CD4-positive, alpha-beta memory T cell (primary cell): Measurements from ENCODE around the gene ATF7. TPM values are rescaled to one million over a fixed set of nuclear protein-coding genes. Genes with fewer than 3 reads are reported as not detected.
A peak's percentile ranks its signal among the peaks of the same experiment; 100 is the strongest.

Source experiments
- CTCF ChIA-PET: fragments of 350-600 bp; sonication (Branson Sonifier 250); formaldehyde crosslinking; loops from one replicate; lab custom pipeline; 2021; ENCODE audit warnings: inconsistent platforms; ENCODE audit not compliant: partially characterized antibody; lab: Charles Lee
- POLR2A ChIA-PET: fragments of 350-600 bp; sonication (Branson Sonifier 250); formaldehyde crosslinking; loops from one replicate; lab custom pipeline; 2021; ENCODE audit not compliant: partially characterized antibody; lab: Charles Lee
- DNase-seq, 5 donors: peaks; one replicate each; pipeline versions ENCODE4 v3.0.0 to v3.0.0-alpha.2; 2020 to 2022; ENCODE audit warnings: mixed read lengths in 1 of 5
- H3K27ac ChIP-seq: one replicate; pipeline ENCODE4 v1.7.0; 2013; ENCODE audit warnings: low read depth, low read length
- H3K27me3 ChIP-seq: 2 replicates; pipeline ENCODE4 v1.7.0; 2013; ENCODE audit warnings: mild to moderate bottlenecking, low read length, moderate library complexity; ENCODE audit not compliant: insufficient read depth
- H3K36me3 ChIP-seq: 2 replicates; pipeline ENCODE4 v1.7.0; 2013; ENCODE audit warnings: mild to moderate bottlenecking, low read length, moderate library complexity; ENCODE audit not compliant: insufficient read depth
- H3K4me1 ChIP-seq: 2 replicates; pipeline ENCODE4 v1.7.0; 2013; ENCODE audit warnings: mild to moderate bottlenecking, low read length, moderate library complexity; ENCODE audit not compliant: insufficient read depth
- H3K4me3 ChIP-seq, 2 donors: one replicate each; pipeline ENCODE4 v1.7.0; 2013; ENCODE audit warnings: low read length in 2 of 2, mild to moderate bottlenecking in 1 of 2
- H3K9me3 ChIP-seq, 2 donors: one replicate each; pipeline ENCODE4 v1.7.0; 2013; ENCODE audit warnings: low read length in 2 of 2, control low read depth in 1 of 2; ENCODE audit not compliant: control insufficient read depth in 1 of 2
- H3K27ac Mint-ChIP-seq, 7 donors: one replicate each; pipeline ENCODE4 v1.8.0; 2020 to 2021; ENCODE audit warnings: mixed read lengths in 7 of 7, mild to moderate bottlenecking in 6 of 7, inconsistent platforms in 3 of 7, moderate library complexity in 3 of 7
- H3K27me3 Mint-ChIP-seq, 2 donors: one replicate each; pipeline ENCODE4 v1.8.0; 2020 to 2021; ENCODE audit warnings: mixed read lengths in 2 of 2
- H3K36me3 Mint-ChIP-seq, 2 donors: one replicate each; pipeline ENCODE4 v1.8.0; 2020 to 2021; ENCODE audit warnings: mixed read lengths in 2 of 2, inconsistent platforms in 1 of 2, mild to moderate bottlenecking in 1 of 2
- H3K4me1 Mint-ChIP-seq, 4 donors: one replicate each; pipeline ENCODE4 v1.8.0; 2020 to 2021; ENCODE audit warnings: mixed read lengths in 4 of 4, mild to moderate bottlenecking in 1 of 4
- H3K4me3 Mint-ChIP-seq, 8 donors: one replicate each; pipeline ENCODE4 v1.8.0; 2020 to 2021; ENCODE audit warnings: mixed read lengths in 8 of 8, mild to moderate bottlenecking in 7 of 8, moderate library complexity in 6 of 8, inconsistent platforms in 3 of 8
- H3K9me3 Mint-ChIP-seq, 8 donors: one replicate each; pipeline ENCODE4 v1.8.0; 2020 to 2021; ENCODE audit warnings: mixed read lengths in 8 of 8, mild to moderate bottlenecking in 5 of 8, inconsistent platforms in 3 of 8, moderate library complexity in 1 of 8
- intact Hi-C: fragments of 100-400 bp; cut with micrococcal nuclease; formaldehyde crosslinking; loops from one replicate; pipeline ENCODE4 v1.15.1; 2023
- polyA plus RNA-seq, 2 donors: library from polyadenylated mRNA; unstranded; fragments of 300-500 nt; fragmentation: Illumina TruSeq; gene quantifications; one replicate each; pipeline ENCODE4 v1.2.3, GENCODE V29; 2021
- total RNA-seq, 2 experiments: library from RNA; stranded (reverse); gene quantifications; one replicate each; pipeline ENCODE4 v1.2.3, GENCODE V29; 2021

Gene ATF7
- total and polyA plus RNA-seq, 4 experiments from 2014 or later, result 16.3 to 35.8 (median 21.6) TPM

DNA sequence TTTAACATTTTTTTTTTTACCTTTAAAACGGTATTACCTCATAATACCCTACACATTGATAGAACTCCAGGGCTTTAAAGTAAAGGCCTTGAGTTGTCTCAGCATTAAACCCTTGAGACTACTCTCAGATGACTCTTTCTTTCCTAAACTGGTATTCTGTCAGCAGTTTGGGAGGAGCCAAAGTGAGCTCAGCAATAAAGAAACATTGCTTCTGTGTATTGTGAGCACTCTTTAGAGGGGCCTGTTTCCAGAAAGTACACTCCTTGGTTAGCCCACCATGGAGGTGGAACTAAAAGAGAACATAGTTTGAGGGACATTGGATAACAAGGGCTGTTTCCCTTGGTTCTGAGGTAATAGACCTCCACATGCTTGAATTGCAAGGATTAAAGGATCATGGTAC lies 147.3 kb downstream of the ATF7 start:
- Histone ChIP-seq H3K36me3 (peaks cover 82% of the 10 kb centered on the region), H3K4me3 (no peak overlapping the region), H3K27me3 (no peaks in the 10 kb centered on the region), H3K27ac (no peak overlapping the region), H3K4me1 (peaks cover 29% of the 10 kb centered on the region), H3K9me3 (no peaks in the 10 kb centered on the region)
- Mint-ChIP-seq H3K27me3 (no peaks in the 10 kb centered on the region), H3K9me3 (no peaks in the 10 kb centered on the region), H3K4me1 (peaks cover 19 to 36% (median 21%) of the 10 kb centered on the region in 4 donors), H3K36me3 (peaks cover 46 to 87% of the 10 kb centered on the region in 2 donors), H3K27ac (peak overlapping the region in 2 of 7 donors; percentile 48 to 54), H3K4me3 (no peak overlapping the region)
- DNase-seq, result no peak
- intact Hi-C loops, result no loop called here
- CTCF ChIA-PET, result interaction anchor here (1.0 to 5.0 kb wide), 4 partner anchors 12 to 127 kb away, joined by 3 to 33 read pairs (median 5); partner anchors contain the start of gene NPFF
- POLR2A ChIA-PET, result interaction anchor here (2.2 to 7.6 kb wide), 2 partner anchors 21 to 26 kb away, joined by 5 to 67 read pairs; partner anchors contain the start of genes MAP3K12 and TARBP2

DNA sequence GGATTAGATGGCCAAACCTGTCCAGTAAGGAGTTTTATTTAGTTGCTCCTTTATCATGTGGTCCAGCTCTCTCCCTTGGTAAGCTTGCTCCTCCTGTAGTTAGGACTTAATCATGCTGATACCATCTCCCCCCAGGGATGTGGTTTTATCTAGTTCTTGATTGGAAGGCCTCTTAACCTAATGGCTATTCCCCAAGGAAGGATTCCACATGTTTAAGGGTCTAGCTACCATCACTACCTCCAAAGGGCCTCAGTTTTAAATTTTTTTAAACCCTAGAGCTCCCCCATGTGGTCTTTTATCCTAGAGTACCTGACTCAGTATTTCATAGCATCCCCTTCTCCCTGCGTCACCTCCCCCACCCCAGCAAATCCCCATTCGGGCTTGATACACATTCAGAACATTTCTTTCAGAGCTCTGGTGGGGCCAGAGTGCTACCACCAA lies 149.4 kb downstream of the ATF7 start:
- Mint-ChIP-seq H3K36me3 (peaks cover 38 to 92% of the 10 kb centered on the region in 2 donors), H3K4me3 (no peak overlapping the region), H3K4me1 (peaks cover 31 to 50% (median 33%) of the 10 kb centered on the region in 4 donors), H3K9me3 (no peaks in the 10 kb centered on the region), H3K27me3 (no peaks in the 10 kb centered on the region), H3K27ac (peak overlapping the region in 6 of 7 donors; percentile 2 to 82 (median 32))
- Histone ChIP-seq H3K4me3 (no peak overlapping the region), H3K9me3 (no peaks in the 10 kb centered on the region), H3K27ac (no peak overlapping the region), H3K27me3 (no peaks in the 10 kb centered on the region), H3K4me1 (peaks cover 50% of the 10 kb centered on the region), H3K36me3 (peaks cover 85% of the 10 kb centered on the region)
- DNase-seq, result peak in 1 of 5 donors; percentile 15
- ChIA-PET POLR2A (interaction anchor here (0.5 to 7.6 kb wide), 9 partner anchors 8 to 125 kb away, joined by 3 to 67 read pairs (median 5); partner anchors contain the start of genes MAP3K12 and TARBP2), CTCF (interaction anchor here (0.7 to 7.2 kb wide), 11 partner anchors 8 to 153 kb away, joined by 3 to 74 read pairs (median 6); partner anchors contain the start of genes NPFF and TARBP2)
- intact Hi-C loops, result loop anchor here (2.0 kb wide), 1 partner anchor 32 kb away; no protein-coding TSS in a partner anchor

DNA sequence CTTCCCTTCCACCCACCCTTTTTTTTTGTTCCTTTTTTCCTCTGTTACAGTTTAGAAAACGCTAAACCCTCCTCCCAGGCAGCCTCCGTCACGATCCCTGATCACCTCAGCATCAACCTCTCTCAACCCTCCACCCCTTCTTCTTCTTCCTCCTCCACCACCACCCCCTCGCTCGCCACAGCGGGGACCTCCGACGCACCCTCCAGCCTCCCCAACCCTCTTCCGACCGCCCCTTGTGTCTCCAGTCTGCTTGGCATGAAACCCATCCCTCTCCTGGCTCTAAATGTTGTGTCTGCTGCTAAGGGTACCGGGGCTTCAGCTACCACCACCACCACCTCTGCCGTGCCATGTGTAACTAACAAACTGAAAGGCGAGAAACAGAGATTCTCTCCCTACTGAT lies 151.4 kb downstream of the ATF7 start:
- Mint-ChIP-seq H3K9me3 (no peaks in the 10 kb centered on the region), H3K27ac (peak overlapping the region; percentile 79 to 92 (median 84)), H3K4me1 (peaks cover 36 to 59% (median 40%) of the 10 kb centered on the region in 4 donors), H3K36me3 (peaks cover 46 to 85% of the 10 kb centered on the region in 2 donors), H3K4me3 (peak overlapping the region in 5 of 8 donors; percentile 25 to 74 (median 28)), H3K27me3 (no peaks in the 10 kb centered on the region)
- Histone ChIP-seq H3K27ac (peak overlapping the region; percentile 3), H3K27me3 (no peaks in the 10 kb centered on the region), H3K9me3 (no peaks in the 10 kb centered on the region), H3K4me3 (no peak overlapping the region), H3K36me3 (peaks cover 88% of the 10 kb centered on the region), H3K4me1 (peaks cover 48% of the 10 kb centered on the region)
- intact Hi-C loops, result loop anchor here (2.0 kb wide), 1 partner anchor 16 kb away; no protein-coding TSS in a partner anchor
- ChIA-PET CTCF (interaction anchor here (1.2 to 7.2 kb wide), 10 partner anchors 15 to 130 kb away, joined by 3 to 74 read pairs (median 6); partner anchors contain the start of genes NPFF and TARBP2), POLR2A (interaction anchor here (0.7 to 7.6 kb wide), 6 partner anchors 10 to 35 kb away, joined by 3 to 67 read pairs (median 9); partner anchors contain the start of genes MAP3K12 and TARBP2)
- peak in 1 of 5 donors; percentile 14 for DNase-seq

DNA sequence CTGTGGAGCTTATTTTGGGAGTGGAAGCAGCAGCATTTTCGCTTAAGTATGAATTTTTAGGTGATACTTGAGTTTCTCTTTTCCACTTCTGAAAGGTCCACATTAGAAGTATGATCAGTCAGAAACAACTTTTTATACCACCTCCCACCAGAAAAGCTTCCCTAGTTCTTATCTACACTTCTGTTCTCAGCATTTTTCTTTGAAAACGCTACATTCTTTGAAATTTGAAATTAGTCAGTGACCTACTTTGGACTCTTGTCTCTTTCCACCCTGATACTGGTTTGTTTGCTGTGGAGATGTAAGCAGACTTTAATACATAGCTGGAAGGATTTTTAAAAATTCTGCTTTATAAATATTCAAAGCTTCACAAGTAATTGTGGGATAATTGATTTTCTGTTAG lies 152.1 kb downstream of the ATF7 start:
- peak overlapping the region; percentile 68 to 92 (median 81) for H3K27ac Mint-ChIP-seq
- no peak for DNase-seq
- intact Hi-C loops, result loop anchor here (2.0 kb wide), 1 partner anchor 15 kb away; no protein-coding TSS in a partner anchor
- H3K4me1 Mint-ChIP-seq, result peaks cover 34 to 59% (median 40%) of the 10 kb centered on the region in 4 donors
- no peaks in the 10 kb centered on the region for H3K27me3 Mint-ChIP-seq
- H3K9me3 Mint-ChIP-seq, result no peaks in the 10 kb centered on the region
- peak overlapping the region in 5 of 8 donors; percentile 15 to 74 (median 28) for H3K4me3 Mint-ChIP-seq
- H3K36me3 Mint-ChIP-seq, result peaks cover 44 to 80% of the 10 kb centered on the region in 2 donors
- Histone ChIP-seq H3K9me3 (no peaks in the 10 kb centered on the region), H3K4me1 (peaks cover 48% of the 10 kb centered on the region), H3K36me3 (peaks cover 88% of the 10 kb centered on the region), H3K27ac (no peak overlapping the region), H3K27me3 (no peaks in the 10 kb centered on the region), H3K4me3 (no peak overlapping the region)
- ChIA-PET CTCF (interaction anchor here (1.2 to 7.2 kb wide), 8 partner anchors 8 to 122 kb away, joined by 3 to 74 read pairs (median 5); partner anchors contain the start of genes NPFF and TARBP2), POLR2A (interaction anchor here (0.7 to 7.6 kb wide), 6 partner anchors 10 to 129 kb away, joined by 3 to 67 read pairs (median 9); partner anchors contain the start of genes MAP3K12 and TARBP2)

DNA sequence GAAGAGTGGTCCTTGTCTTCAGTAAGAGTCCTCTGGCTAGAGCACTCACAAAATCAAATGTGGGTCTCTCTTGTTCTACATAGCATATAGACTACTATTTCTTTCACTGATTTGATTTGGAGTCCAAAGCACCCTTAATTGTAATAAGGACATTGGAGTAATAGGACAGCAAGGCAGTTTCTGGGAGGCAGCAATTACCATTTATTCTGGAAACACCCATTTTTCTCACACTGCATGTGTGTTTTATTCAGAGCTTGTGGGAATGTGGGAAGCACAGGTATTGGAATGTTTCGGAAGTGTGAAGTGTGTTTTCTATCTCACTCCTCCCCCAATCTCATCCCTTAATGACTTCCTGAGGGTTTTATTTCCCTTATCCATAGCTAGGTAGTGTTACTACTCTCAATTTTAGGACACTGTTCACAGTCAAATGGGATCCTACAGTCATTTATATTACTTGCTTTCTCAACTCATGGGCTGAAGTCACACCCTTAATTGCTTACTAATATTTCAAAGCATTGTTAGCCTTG lies 154.1 kb downstream of the ATF7 start:
- H3K9me3 Mint-ChIP-seq, result no peaks in the 10 kb centered on the region
- intact Hi-C loops, result no loop called here
- peak overlapping the region in 3 of 7 donors; percentile 74 to 80 (median 75) for H3K27ac Mint-ChIP-seq
- H3K36me3 ChIP-seq, result peaks cover 95% of the 10 kb centered on the region
- H3K27ac ChIP-seq, result no peak overlapping the region
- no peaks in the 10 kb centered on the region for H3K27me3 Mint-ChIP-seq
- H3K9me3 ChIP-seq, result no peaks in the 10 kb centered on the region
- no peak overlapping the region for H3K4me3 Mint-ChIP-seq
- peaks cover 59 to 84% of the 10 kb centered on the region in 2 donors for H3K36me3 Mint-ChIP-seq
- ChIA-PET CTCF (interaction anchor here (1.9 to 7.2 kb wide), 2 partner anchors 21 to 37 kb away, joined by 6 to 74 read pairs; partner anchors contain the start of gene NPFF), POLR2A (interaction anchor here (1.1 to 7.6 kb wide), 4 partner anchors 10 to 28 kb away, joined by 3 to 67 read pairs (median 6); partner anchors contain the start of genes MAP3K12 and TARBP2)
- H3K4me1 ChIP-seq, result peaks cover 47% of the 10 kb centered on the region
- H3K4me1 Mint-ChIP-seq, result peaks cover 36 to 58% (median 40%) of the 10 kb centered on the region in 4 donors
- H3K27me3 ChIP-seq, result no peaks in the 10 kb centered on the region
- no peak overlapping the region for H3K4me3 ChIP-seq
- no peak for DNase-seq

DNA sequence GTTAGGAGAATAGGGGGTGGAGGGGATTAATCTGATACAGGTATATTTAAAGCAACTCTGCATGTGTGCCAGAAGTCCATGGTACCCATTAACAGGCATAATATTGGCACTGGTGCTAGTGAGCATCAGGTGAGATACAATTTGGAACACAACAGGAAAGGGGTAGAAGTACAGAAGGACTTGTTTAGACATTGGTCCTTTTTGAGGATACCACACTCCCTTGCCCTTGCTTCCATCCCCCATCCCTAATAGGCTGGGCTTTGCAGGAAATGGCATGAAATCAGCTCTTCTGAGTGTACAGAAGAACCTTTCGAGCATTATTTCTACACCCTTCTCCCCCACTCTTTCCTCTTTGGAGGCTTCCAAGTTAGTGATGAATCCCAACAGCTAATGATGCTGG lies 157.9 kb downstream of the ATF7 start:
- H3K27ac Mint-ChIP-seq, result peak overlapping the region in 1 of 7 donors; percentile 88
- H3K36me3 Mint-ChIP-seq, result peaks cover 57 to 84% of the 10 kb centered on the region in 2 donors
- no peaks in the 10 kb centered on the region for H3K27me3 ChIP-seq
- intact Hi-C loops, result no loop called here
- no peak overlapping the region for H3K27ac ChIP-seq
- ChIA-PET CTCF (interaction anchor here (1.2 to 1.3 kb wide), 2 partner anchors 9 to 401 kb away, joined by 3 to 4 read pairs; no protein-coding TSS in a partner anchor), POLR2A (interaction anchor here (0.6 to 1.7 kb wide), 3 partner anchors 13 to 33 kb away, joined by 3 to 4 read pairs (median 4); partner anchors contain the start of gene TARBP2)
- H3K4me1 Mint-ChIP-seq, result peaks cover 23 to 42% (median 33%) of the 10 kb centered on the region in 4 donors
- H3K4me3 Mint-ChIP-seq, result no peak overlapping the region
- H3K9me3 Mint-ChIP-seq, result no peaks in the 10 kb centered on the region
- H3K4me1 ChIP-seq, result peaks cover 18% of the 10 kb centered on the region
- no peak overlapping the region for H3K4me3 ChIP-seq
- no peaks in the 10 kb centered on the region for H3K27me3 Mint-ChIP-seq
- H3K9me3 ChIP-seq, result no peaks in the 10 kb centered on the region
- peaks cover 94% of the 10 kb centered on the region for H3K36me3 ChIP-seq
- no peak for DNase-seq
